ENCODE measurements around the gene RAP1GDS1. TPM values are rescaled to one million over a fixed set of nuclear protein-coding genes. Genes with fewer than 3 reads are reported as not detected.

Gene RAP1GDS1
- total RNA-seq, 2 experiments from 2014 or later: 22.3 to 25.2 TPM

- peaks cover 18% of the 10 kb centered on the region for H3K4me1 ChIP-seq (ENCODE audit: insufficient read depth, low read length)
- ATAC-seq (ENCODE audit: poor library complexity): no peak
- H3K27ac Mint-ChIP-seq: no peak overlapping the region
- H3K4me1 Mint-ChIP-seq (ENCODE audit: low read depth): peaks cover 24% of the 10 kb centered on the region
- no peak overlapping the region for H3K4me3 Mint-ChIP-seq
- no peaks in the 10 kb centered on the region for H3K27me3 ChIP-seq (ENCODE audit: control insufficient read depth in 1 of 2, insufficient read depth in 2 of 2, low read length in 2 of 2)
- H3K4me3 ChIP-seq (ENCODE audit: low read length): no peak overlapping the region
- no peaks in the 10 kb centered on the region for H3K9me3 Mint-ChIP-seq
- peaks cover 30% of the 10 kb centered on the region for H3K36me3 Mint-ChIP-seq (ENCODE audit: low read depth)
- ChIA-PET POLR2A (no interaction called here), CTCF (no interaction called here)
- H3K36me3 ChIP-seq (ENCODE audit: insufficient read depth, low read length): peaks cover 9% of the 10 kb centered on the region
- intact Hi-C loops (cut with DNase I, micrococcal nuclease): no loop called here
- no peaks in the 10 kb centered on the region for H3K27me3 Mint-ChIP-seq
- peak in 1 of 14 experiments; percentile 17 for DNase-seq
- no peak overlapping the region for H3K27ac ChIP-seq (ENCODE audit: low read depth in 1 of 2, low read length in 2 of 2)
- TF ChIP-seq CTCF (IDR thresholded peaks at IDR 0.05): no peak
- no peaks in the 10 kb centered on the region for H3K9me3 ChIP-seq (ENCODE audit: control insufficient read depth in 1 of 2, insufficient read depth in 1 of 2, low read length in 2 of 2)
Observed at GRCh38 chr4:98470831-98471230, 209.6 kb downstream of the RAP1GDS1 start.

GRCh38 chr4:98473046-98473445 is 211.9 kb downstream of the RAP1GDS1 start:
- no peaks in the 10 kb centered on the region for H3K27me3 Mint-ChIP-seq
- peaks cover 25% of the 10 kb centered on the region for H3K36me3 ChIP-seq (ENCODE audit: insufficient read depth, low read length)
- ChIA-PET POLR2A (interaction anchor here (0.6 kb wide), 1 partner anchor 96 kb away, joined by 3 read pairs; no protein-coding TSS in a partner anchor), CTCF (no interaction called here)
- H3K9me3 Mint-ChIP-seq: no peaks in the 10 kb centered on the region
- H3K4me1 Mint-ChIP-seq (ENCODE audit: low read depth): peaks cover 18% of the 10 kb centered on the region
- H3K27me3 ChIP-seq (ENCODE audit: control insufficient read depth in 1 of 2, insufficient read depth in 2 of 2, low read length in 2 of 2): no peaks in the 10 kb centered on the region
- peaks cover 46% of the 10 kb centered on the region for H3K36me3 Mint-ChIP-seq (ENCODE audit: low read depth)
- H3K4me1 ChIP-seq (ENCODE audit: insufficient read depth, low read length): peaks cover 9% of the 10 kb centered on the region
- intact Hi-C loops (cut with DNase I, micrococcal nuclease): no loop called here
- no peak overlapping the region for H3K27ac ChIP-seq (ENCODE audit: low read depth in 1 of 2, low read length in 2 of 2)
- DNase-seq (no peak), ATAC-seq (ENCODE audit: poor library complexity) (no peak)
- H3K9me3 ChIP-seq (ENCODE audit: control insufficient read depth in 1 of 2, insufficient read depth in 1 of 2, low read length in 2 of 2): no peaks in the 10 kb centered on the region
- no peak overlapping the region for H3K4me3 Mint-ChIP-seq
- no peak overlapping the region for H3K27ac Mint-ChIP-seq
- H3K4me3 ChIP-seq (ENCODE audit: low read length): no peak overlapping the region
- no peak for TF ChIP-seq CTCF (IDR thresholded peaks at IDR 0.05)

- Histone ChIP-seq H3K27me3 (ENCODE audit: control insufficient read depth in 1 of 2, insufficient read depth in 2 of 2, low read length in 2 of 2) (no peaks in the 10 kb centered on the region), H3K4me3 (ENCODE audit: low read length) (no peak overlapping the region), H3K4me1 (ENCODE audit: insufficient read depth, low read length) (peaks cover 8% of the 10 kb centered on the region), H3K36me3 (ENCODE audit: insufficient read depth, low read length) (peaks cover 34% of the 10 kb centered on the region), H3K27ac (ENCODE audit: low read depth in 1 of 2, low read length in 2 of 2) (no peak overlapping the region), H3K9me3 (ENCODE audit: control insufficient read depth in 1 of 2, insufficient read depth in 1 of 2, low read length in 2 of 2) (no peaks in the 10 kb centered on the region)
- no peak overlapping the region for H3K4me3 Mint-ChIP-seq
- H3K27me3 Mint-ChIP-seq: no peaks in the 10 kb centered on the region
- no peaks in the 10 kb centered on the region for H3K9me3 Mint-ChIP-seq
- ChIA-PET CTCF (no interaction called here), POLR2A (interaction anchor here (1.0 kb wide), 1 partner anchor 520 kb away, joined by 3 read pairs; no protein-coding TSS in a partner anchor)
- TF ChIP-seq CTCF (IDR thresholded peaks at IDR 0.05): no peak
- H3K27ac Mint-ChIP-seq: no peak overlapping the region
- intact Hi-C loops (cut with DNase I, micrococcal nuclease): no loop called here
- H3K4me1 Mint-ChIP-seq (ENCODE audit: low read depth): peaks cover 18% of the 10 kb centered on the region
- peaks cover 60% of the 10 kb centered on the region for H3K36me3 Mint-ChIP-seq (ENCODE audit: low read depth)
- DNase-seq: no peak
- ATAC-seq (ENCODE audit: poor library complexity): no peak
Observed at GRCh38 chr4:98474408-98474844, 213.2 kb downstream of the RAP1GDS1 start.

Measured in CD4-positive, alpha-beta T cell (primary cell).